Thymus (tissue), 11 donors: Measurements from ENCODE around the gene ARL8A. TPM values are rescaled to one million over a fixed set of nuclear protein-coding genes. Genes with fewer than 3 reads are reported as not detected.
"Not testable (repeated sequence)": the region's sequence is repeated elsewhere in the genome, so short reads cannot be mapped to it uniquely, and the experiment has no call there.

Experiments
- DNase-seq, 9 donors: peaks; one replicate each; pipeline ENCODE4 v3.0.0-alpha.2; 2013; ENCODE audit warnings: low spot score in 9 of 9, low read depth in 6 of 9, missing footprints in 1 of 9
- H3K27ac ChIP-seq, 2 donors: one replicate each; pipeline ENCODE4 v1.5.1; 2013; ENCODE audit warnings: control low read depth in 1 of 2, low read depth in 1 of 2, low read length in 1 of 2, mild to moderate bottlenecking in 1 of 2, moderate library complexity in 1 of 2
- H3K27me3 ChIP-seq, 2 donors: one replicate each; pipeline ENCODE4 v1.5.1; 2013; ENCODE audit warnings: low read length in 1 of 2; ENCODE audit not compliant: control insufficient read depth in 2 of 2, insufficient read depth in 1 of 2
- H3K36me3 ChIP-seq, 2 donors: one replicate each; pipeline ENCODE4 v1.5.1; 2013; ENCODE audit warnings: low read length in 1 of 2, mild to moderate bottlenecking in 1 of 2, moderate library complexity in 1 of 2; ENCODE audit not compliant: control insufficient read depth in 2 of 2, insufficient read depth in 2 of 2
- H3K4me1 ChIP-seq, 2 donors: one replicate each; pipeline ENCODE4 v1.5.1; 2013; ENCODE audit warnings: low read length in 2 of 2; ENCODE audit not compliant: control insufficient read depth in 2 of 2, insufficient read depth in 2 of 2
- H3K4me3 ChIP-seq, 2 donors: one replicate each; pipeline ENCODE4 v1.5.1; 2013; ENCODE audit warnings: low read length in 2 of 2, control low read depth in 1 of 2, mild to moderate bottlenecking in 1 of 2
- H3K9me3 ChIP-seq, 2 donors: one replicate each; pipeline ENCODE4 v1.5.1; 2013; ENCODE audit warnings: low read length in 1 of 2, mild to moderate bottlenecking in 1 of 2; ENCODE audit not compliant: control insufficient read depth in 2 of 2, insufficient read depth in 1 of 2
- WGBS: extraction: QIAGEN DNeasy Blood & Tissue Kit; methylation state at CpG from one replicate; pipeline ENCODE4 v1.1.7; 2013; 5-methylcytosine and 5-hydroxymethylcytosine counted together
- polyA plus RNA-seq: library from polyadenylated mRNA; stranded (reverse); fragments of 200-250 nt; gene quantifications from one replicate; pipeline ENCODE4 v1.2.3, GENCODE V29; 2013
- total RNA-seq: library from RNA; stranded (reverse); fragments of 120-200 nt; gene quantifications from one replicate; pipeline ENCODE4 v1.2.4, GENCODE V29; 2013
- donor health status: healthy.

The ARL8A gene
- total and polyA plus RNA-seq, 2 donors: 16.7 to 29.5 TPM

GRCh38 chr1:202189001-202189790, 44.7 kb upstream of the ARL8A start:
- Histone ChIP-seq H3K4me3 (no peak overlapping the region), H3K36me3 (no peaks in the 10 kb centered on the region), H3K9me3 (peaks cover 0 to 4% of the 10 kb centered on the region in 2 donors), H3K27me3 (peaks cover 13 to 40% of the 10 kb centered on the region in 2 donors), H3K4me1 (peaks cover 0 to 15% of the 10 kb centered on the region in 2 donors), H3K27ac (no peak overlapping the region)
- 66% methylated on average over 20 of the region's 20 CpGs for WGBS
- DNase-seq: peak in 6 of 9 donors; percentile 42 to 82 (median 60)

- Histone ChIP-seq H3K9me3 (peaks cover 0 to 4% of the 10 kb centered on the region in 2 donors), H3K36me3 (no peaks in the 10 kb centered on the region), H3K4me3 (no peak overlapping the region), H3K27ac (no peak overlapping the region), H3K4me1 (peaks cover 0 to 19% of the 10 kb centered on the region in 2 donors), H3K27me3 (peaks cover under 1 to 28% of the 10 kb centered on the region in 2 donors)
- WGBS: 87% methylated on average over 8 of the region's 8 CpGs
- DNase-seq: no peak
These were observed 43.3 kb upstream of the ARL8A start for GRCh38 chr1:202187697-202188407.

- DNase-seq: no peak
These were observed 42.6 kb upstream of the ARL8A start for GRCh38 chr1:202187041-202187671.

GRCh38 chr1:202186327-202186726, 41.8 kb upstream of the ARL8A start:
- Histone ChIP-seq H3K4me1 (peaks cover 0 to 18% of the 10 kb centered on the region in 2 donors), H3K36me3 (no peaks in the 10 kb centered on the region), H3K27me3 (peaks cover 0 to 24% of the 10 kb centered on the region in 2 donors), H3K27ac (no peak overlapping the region), H3K4me3 (no peak overlapping the region), H3K9me3 (peaks cover 0 to 4% of the 10 kb centered on the region in 2 donors)
- DNase-seq: no peak
- WGBS: 95% methylated on average over 7 of the region's 7 CpGs

More at GRCh38 chr1:202187041-202187671, 42.6 kb upstream of the ARL8A start:
- H3K27me3 ChIP-seq: peaks cover 0 to 24% of the 10 kb centered on the region in 2 donors
- H3K27ac ChIP-seq: no peak overlapping the region
- H3K36me3 ChIP-seq: no peaks in the 10 kb centered on the region
- WGBS: 88% methylated on average over 8 of the region's 8 CpGs
- H3K4me3 ChIP-seq: no peak overlapping the region
- H3K4me1 ChIP-seq: peaks cover 0 to 18% of the 10 kb centered on the region in 2 donors
- peaks cover 0 to 4% of the 10 kb centered on the region in 2 donors for H3K9me3 ChIP-seq

- peaks cover 0 to 4% of the 10 kb centered on the region in 2 donors for H3K9me3 ChIP-seq
- no peak overlapping the region for H3K27ac ChIP-seq
- DNase-seq: peak in 4 of 9 donors; percentile 53 to 73 (median 66)
- peaks cover 0 to 21% of the 10 kb centered on the region in 2 donors for H3K27me3 ChIP-seq
- 32% methylated on average over 19 of the region's 19 CpGs for WGBS
- no peak overlapping the region for H3K4me3 ChIP-seq
- no peaks in the 10 kb centered on the region for H3K36me3 ChIP-seq
- peaks cover 0 to 18% of the 10 kb centered on the region in 2 donors for H3K4me1 ChIP-seq
These were observed 40.4 kb upstream of the ARL8A start for GRCh38 chr1:202184750-202185460.

GRCh38 chr1:202182040-202182877, 37.7 kb upstream of the ARL8A start:
- DNase-seq: no peak
- H3K4me3 ChIP-seq: no peak overlapping the region
- H3K27ac ChIP-seq: no peak overlapping the region
- H3K36me3 ChIP-seq: no peaks in the 10 kb centered on the region
- H3K9me3 ChIP-seq: no peaks in the 10 kb centered on the region
- peaks cover 0 to 11% of the 10 kb centered on the region in 2 donors for H3K27me3 ChIP-seq
- H3K4me1 ChIP-seq: peaks cover 0 to 18% of the 10 kb centered on the region in 2 donors
- WGBS: 96% methylated on average over 8 of the region's 8 CpGs

GRCh38 chr1:202181586-202181985, 37.0 kb upstream of the ARL8A start:
- 95% methylated on average over 7 of the region's 7 CpGs for WGBS
- H3K36me3 ChIP-seq: no peaks in the 10 kb centered on the region
- peaks cover 0 to 11% of the 10 kb centered on the region in 2 donors for H3K27me3 ChIP-seq
- no peaks in the 10 kb centered on the region for H3K9me3 ChIP-seq
- H3K4me1 ChIP-seq: peaks cover 0 to 18% of the 10 kb centered on the region in 2 donors
- DNase-seq: no peak
- H3K4me3 ChIP-seq: no peak overlapping the region
- no peak overlapping the region for H3K27ac ChIP-seq

GRCh38 chr1:202180751-202181139, 36.2 kb upstream of the ARL8A start:
- not testable (repeated sequence) for H3K9me3 ChIP-seq, H3K27me3 ChIP-seq, DNase-seq, H3K36me3 ChIP-seq, H3K4me3 ChIP-seq, H3K27ac ChIP-seq
- WGBS: 94% methylated on average over 2 of the region's 2 CpGs
- H3K4me1 ChIP-seq: peaks cover 0 to 18% of the 10 kb centered on the region in 2 donors
